Hepatocyte (in vitro differentiated cells): ENCODE results near the gene NHS. TPM values are rescaled to one million over a fixed set of nuclear protein-coding genes. Genes with fewer than 3 reads are reported as not detected.

Experiments used
- DNase-seq: peaks from one replicate; pipeline ENCODE4 v3.0.0-alpha.2; 2016; ENCODE audit warnings: low spot score
- H2AFZ ChIP-seq: fragments of 200-600 bp; sonication (generic); 2 replicates; pipeline ENCODE4 v1.6.0; 2016; ENCODE audit warnings: antibody characterized with exemption, mild to moderate bottlenecking
- H3K27ac ChIP-seq: fragments of 200-600 bp; sonication (generic); 2 replicates; pipeline ENCODE4 v1.5.1; 2016; ENCODE audit warnings: mild to moderate bottlenecking
- H3K27me3 ChIP-seq: fragments of 200-600 bp; sonication (generic); 2 replicates; pipeline ENCODE4 v1.6.1; 2016
- H3K36me3 ChIP-seq: fragments of 200-600 bp; sonication (generic); replicated peaks from 2 replicates; pipeline ENCODE4 v1.5.1; 2016; ENCODE audit warnings: low read depth; ENCODE audit not compliant: insufficient read depth
- H3K4me1 ChIP-seq: fragments of 200-600 bp; sonication (generic); 2 replicates; pipeline ENCODE4 v1.5.1; 2016; ENCODE audit warnings: mild to moderate bottlenecking, moderate library complexity; ENCODE audit not compliant: insufficient read depth
- H3K4me2 ChIP-seq: fragments of 200-600 bp; sonication (generic); 2 replicates; pipeline ENCODE4 v1.6.0; 2016
- H3K4me3 ChIP-seq: fragments of 200-600 bp; sonication (generic); 2 replicates; pipeline ENCODE4 v1.5.1; 2016; ENCODE audit warnings: mild to moderate bottlenecking
- H3K79me2 ChIP-seq: fragments of 200-600 bp; sonication (generic); 2 replicates; pipeline ENCODE4 v1.6.0; 2017; ENCODE audit warnings: mild to moderate bottlenecking
- H3K9me2 ChIP-seq: fragments of 200-600 bp; sonication (generic); replicated peaks from 2 replicates; pipeline ENCODE4 v1.6.0; 2017; ENCODE audit warnings: mild to moderate bottlenecking; ENCODE audit not compliant: insufficient read depth
- H3K9me3 ChIP-seq: fragments of 200-600 bp; sonication (generic); 2 replicates; pipeline ENCODE4 v1.5.1; 2016; ENCODE audit warnings: low read depth, mild to moderate bottlenecking
- H4K20me1 ChIP-seq: fragments of 200-600 bp; sonication (generic); 2 replicates; pipeline ENCODE4 v1.6.0; 2016; ENCODE audit warnings: mild to moderate bottlenecking; ENCODE audit not compliant: insufficient read depth, poor library complexity, severe bottlenecking
- CTCF ChIP-seq: fragments of 200-600 bp; sonication (generic); IDR thresholded peaks from 2 replicates; pipeline ENCODE4 v1.5.1; 2016; ENCODE audit warnings: antibody characterized with exemption, mild to moderate bottlenecking; ENCODE audit not compliant: poor library complexity
- EZH2 ChIP-seq: fragments of 200-600 bp; sonication (generic); IDR thresholded peaks from 2 replicates; pipeline ENCODE4 v1.6.1; 2016; ENCODE audit warnings: antibody characterized with exemption, mild to moderate bottlenecking, borderline replicate concordance
- EZH2phosphoT487 ChIP-seq: fragments of 200-600 bp; sonication (generic); IDR thresholded peaks from one replicate; pipeline ENCODE4 v1.6.1; 2018; ENCODE audit warnings: antibody characterized with exemption, mild to moderate bottlenecking, low read depth, moderate library complexity; ENCODE audit not compliant: unreplicated experiment, severe bottlenecking
- WGBS: methylation state at CpG from one replicate; pipeline ENCODE4 v1.1.6; 2016; ENCODE audit warnings: low lambda C conversion rate; ENCODE audit errors: missing lambda C conversion rate; 5-methylcytosine and 5-hydroxymethylcytosine counted together
- polyA plus RNA-seq: library from polyadenylated mRNA; unstranded; fragments of >200 nt; fragmentation: Nextera tagmentation; extraction: Ambion mirVana; gene quantifications from 2 replicates; pipeline ENCODE4 v1.2.1, GENCODE V29; 2016
- total RNA-seq: library from RNA; depleted of rRNA; stranded (reverse); fragments of >200 nt; gene quantifications from 2 replicates; pipeline ENCODE4 v1.2.3, GENCODE V29; 2014

NHS gene
- total and polyA plus RNA-seq, 2 experiments from 2014 or later = 0.35 to 3.1 TPM

GRCh38 chrX:17744896-17745523, 370.0 kb downstream of the NHS start:
- Histone ChIP-seq H3K27ac (no peak overlapping the region), H3K9me3 (no peaks in the 10 kb centered on the region), H3K4me3 (no peak overlapping the region), H3K36me3 (no peaks in the 10 kb centered on the region), H3K27me3 (no peaks in the 10 kb centered on the region), H4K20me1 (no peaks in the 10 kb centered on the region), H3K79me2 (peaks cover 48% of the 10 kb centered on the region), H3K9me2 (no peaks in the 10 kb centered on the region), H3K4me2 (peak overlapping the region; percentile 45), H3K4me1 (no peaks in the 10 kb centered on the region), H2AFZ (no peak overlapping the region)
- WGBS = 82% methylated on average over 2 of the region's 2 CpGs
- TF ChIP-seq CTCF = peak; percentile 35
- no peak for TF ChIP-seq EZH2phosphoT487
- DNase-seq = no peak

- WGBS = 85% methylated on average over 5 of the region's 5 CpGs
- peaks cover 21% of the 10 kb centered on the region for H3K79me2 ChIP-seq
Measured at GRCh38 chrX:17747692-17748091, 372.7 kb downstream of the NHS start.

DNA sequence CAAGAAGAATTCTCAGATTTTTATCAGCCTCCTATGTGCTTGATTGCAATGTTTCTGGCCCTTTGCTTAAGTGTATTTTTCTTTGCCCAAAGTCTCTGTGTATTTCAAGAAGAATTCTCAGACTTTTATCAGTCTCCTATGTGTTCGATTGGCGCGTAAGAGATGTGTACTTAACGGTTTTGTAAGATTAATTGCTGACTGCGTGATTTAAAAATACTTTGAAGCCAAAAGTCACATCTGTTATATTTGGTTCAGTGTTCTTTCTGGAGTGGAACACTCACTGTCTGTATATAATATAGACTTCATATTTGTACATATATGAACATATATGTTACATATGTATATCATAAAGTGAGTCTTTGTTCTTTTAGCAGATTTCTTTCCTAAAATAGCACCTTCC, 373.7 kb downstream of the NHS start:
- WGBS = 86% methylated on average over 5 of the region's 5 CpGs

More at GRCh38 chrX:17747692-17748091, 372.7 kb downstream of the NHS start:
- no peak overlapping the region for H3K4me2 ChIP-seq
- no peak overlapping the region for H3K27ac ChIP-seq
- H3K4me3 ChIP-seq = no peak overlapping the region
- H3K27me3 ChIP-seq = no peaks in the 10 kb centered on the region
- H4K20me1 ChIP-seq = no peaks in the 10 kb centered on the region
- no peak for DNase-seq
- no peak overlapping the region for H2AFZ ChIP-seq
- TF ChIP-seq CTCF = no peak
- H3K36me3 ChIP-seq = no peaks in the 10 kb centered on the region
- H3K9me3 ChIP-seq = no peaks in the 10 kb centered on the region
- H3K4me1 ChIP-seq = no peaks in the 10 kb centered on the region
- no peaks in the 10 kb centered on the region for H3K9me2 ChIP-seq

More for the DNA sequence above, 373.7 kb downstream of the NHS start:
- Histone ChIP-seq H3K27me3 (no peaks in the 10 kb centered on the region), H3K4me3 (no peak overlapping the region), H3K79me2 (peaks cover 12% of the 10 kb centered on the region), H3K9me2 (no peaks in the 10 kb centered on the region), H3K4me1 (no peaks in the 10 kb centered on the region), H3K9me3 (no peaks in the 10 kb centered on the region), H3K36me3 (no peaks in the 10 kb centered on the region), H4K20me1 (no peaks in the 10 kb centered on the region), H3K4me2 (no peak overlapping the region), H2AFZ (no peak overlapping the region), H3K27ac (no peak overlapping the region)
- TF ChIP-seq EZH2phosphoT487 (no peak), EZH2 (no peak), CTCF (no peak)
- no peak for DNase-seq
